Right ventricle myocardium superior (tissue), 1 donor: ENCODE measurements around the gene MYO1F. TPM values are rescaled to one million over a fixed set of nuclear protein-coding genes. Genes with fewer than 3 reads are reported as not detected.
"Not testable (repeated sequence)": the region's sequence is repeated elsewhere in the genome, so short reads cannot be mapped to it uniquely, and the experiment has no call there.

Experiments
- ATAC-seq: fragments of 200-7000 bp; cut with Tn5 transposase; one replicate; pipeline ENCODE4 v1.9.1; 2020; ENCODE audit warnings: mild to moderate bottlenecking; ENCODE audit not compliant: poor library complexity
- DNase-seq: peaks from one replicate; pipeline ENCODE4 v3.0.0-alpha.2; 2020
- intact Hi-C: fragments of 100-400 bp; cut with DNase I; formaldehyde crosslinking; loops from one replicate; pipeline ENCODE4 v1.11.2; 2022
- total RNA-seq: library from RNA; stranded (reverse); fragmentation: NEBNext Ultra II Directional; extraction: Animal tissue kit (Norgen Biotek cat#: 25700); gene quantifications from one replicate; pipeline ENCODE4 v1.2.1, GENCODE V29; 2021
- donor health status: DM: no; HTN: yes; CAD: no; lungs with severe emphysema.

Gene MYO1F
- total RNA-seq, 1 donor from 2014 or later = 8.4 TPM

- ATAC-seq (no peak), DNase-seq (no peak)
- intact Hi-C loops = no loop called here
Observed at GRCh38 chr19:8605514-8605913, 28.3 kb upstream of the MYO1F start.

- DNase-seq (no peak), ATAC-seq (no peak)
- intact Hi-C loops = no loop called here
Observed at GRCh38 chr19:8601796-8602195, 24.6 kb upstream of the MYO1F start.

GRCh38 chr19:8600816-8601215 is 23.6 kb upstream of the MYO1F start:
- intact Hi-C loops = no loop called here
- no peak for ATAC-seq
- DNase-seq = no peak

- intact Hi-C loops = no loop called here
- ATAC-seq (no peak), DNase-seq (no peak)
Observed at GRCh38 chr19:8600064-8600463, 22.8 kb upstream of the MYO1F start.

GRCh38 chr19:8596168-8596567 is 18.9 kb upstream of the MYO1F start:
- no peak for ATAC-seq
- intact Hi-C loops = no loop called here
- DNase-seq = no peak

GRCh38 chr19:8595651-8596050 is 18.4 kb upstream of the MYO1F start:
- DNase-seq = no peak
- no peak for ATAC-seq
- intact Hi-C loops = no loop called here

GRCh38 chr19:8593931-8594330 is 16.7 kb upstream of the MYO1F start:
- intact Hi-C loops = no loop called here
- ATAC-seq (no peak), DNase-seq (no peak)

GRCh38 chr19:8592231-8593009 is 15.2 kb upstream of the MYO1F start:
- DNase-seq (peak; percentile 98), ATAC-seq (peak; percentile 88)
- intact Hi-C loops = no loop called here

GRCh38 chr19:8589177-8589714 is 12.0 kb upstream of the MYO1F start:
- no peak for DNase-seq
- intact Hi-C loops = loop anchor here (10.0 kb wide), 1 partner anchor 234 kb away; no protein-coding TSS in a partner anchor
- ATAC-seq = no peak

GRCh38 chr19:8585894-8586750 is 8.9 kb upstream of the MYO1F start:
- DNase-seq (peak; percentile 73), ATAC-seq (peak; percentile 56)
- intact Hi-C loops = loop anchor here (10.0 kb wide), 1 partner anchor 231 kb away; no protein-coding TSS in a partner anchor

GRCh38 chr19:8584965-8585893 is 8.0 kb upstream of the MYO1F start:
- DNase-seq (no peak), ATAC-seq (no peak)
- intact Hi-C loops = loop anchor here (10.0 kb wide), 1 partner anchor 230 kb away; no protein-coding TSS in a partner anchor

- intact Hi-C loops = loop anchor here (10.0 kb wide), 1 partner anchor 226 kb away; no protein-coding TSS in a partner anchor
Observed at GRCh38 chr19:8580710-8581281, 3.6 kb upstream of the MYO1F start.

GRCh38 chr19:8578642-8579265 is 1.5 kb upstream of the MYO1F start:
- intact Hi-C loops = no loop called here
- ATAC-seq (peak; percentile 49), DNase-seq (peak; percentile 87)

More at GRCh38 chr19:8580710-8581281, 3.6 kb upstream of the MYO1F start:
- peak; percentile 90 for DNase-seq
- ATAC-seq = peak; percentile 74

- DNase-seq = no peak
- intact Hi-C loops = no loop called here
Observed at GRCh38 chr19:8577741-8578140, 499 bp upstream of the MYO1F start.

GRCh38 chr19:8576273-8576993 is 809 bp downstream of the MYO1F start:
- ATAC-seq (peak; percentile 45), DNase-seq (no peak)

More at GRCh38 chr19:8577741-8578140, 499 bp upstream of the MYO1F start:
- ATAC-seq = no peak

GRCh38 chr19:8575467-8575997 is 1.7 kb downstream of the MYO1F start:
- DNase-seq = no peak
- intact Hi-C loops = no loop called here

More at GRCh38 chr19:8576273-8576993, 809 bp downstream of the MYO1F start:
- intact Hi-C loops = no loop called here

GRCh38 chr19:8574619-8574922 is 2.7 kb downstream of the MYO1F start:
- ATAC-seq, DNase-seq, intact Hi-C loops: not testable (repeated sequence)

More at GRCh38 chr19:8575467-8575997, 1.7 kb downstream of the MYO1F start:
- no peak for ATAC-seq
